Heart left ventricle (tissue), 13 donors: ENCODE measurements around the gene PREX1.

Experiments
- POLR2A ChIP-seq, 2 donors: fragments of 450-650 bp; IDR thresholded peaks; one replicate each; pipeline ENCODE4 v1.6.1; 2017; ENCODE audit warnings: antibody characterized with exemption in 2 of 2, mild to moderate bottlenecking in 2 of 2, moderate library complexity in 2 of 2
- TF ChIP-seq, protein P1 (sequence below), 12 donors: fragments of 200-600 bp; sonication (generic) in 4 of 12; IDR thresholded peaks; one replicate each; pipeline versions ENCODE4 v1.5.0 to v1.8.0; 2018 to 2022; ENCODE audit warnings: antibody characterized with exemption in 12 of 12, mild to moderate bottlenecking in 5 of 12
- donor health status: ischemic (EF 13 %, LVEDD 7.1; RV severe dilation, severe dysfunction).
- donor health status: DM: no; HTN: yes; CAD: no.
- donor health status: DM: no; HTN: no; CAD: no.
- donor health status: ischemic (EF 25% LVEDD 6.9; RV normal size, moderate dysfunction).
- donor health status: ischemic (EF 25% LVEDD 5.7; RV mildly dilated, moderate dysfunction).
- donor health status: ischemic (EF 35%, LVEDD 5.7; RV mildly dilated, moderate dysfunction).
- donor health status: nonischemic (EF 11% LVEDD 7.7; RV severe dilation, severe dysfunction).
- donor health status: DM: yes; HTN: yes; CAD: no.
- donor health status: PGD.
- donor health status: ischemic (EF 29% LVEDD 5.4; RV normal size, mild dysfunction).
- donor health status: nonischemic (EF 23%, LVEDD 6.1; RV moderate dilation, normal function).

DNA sequence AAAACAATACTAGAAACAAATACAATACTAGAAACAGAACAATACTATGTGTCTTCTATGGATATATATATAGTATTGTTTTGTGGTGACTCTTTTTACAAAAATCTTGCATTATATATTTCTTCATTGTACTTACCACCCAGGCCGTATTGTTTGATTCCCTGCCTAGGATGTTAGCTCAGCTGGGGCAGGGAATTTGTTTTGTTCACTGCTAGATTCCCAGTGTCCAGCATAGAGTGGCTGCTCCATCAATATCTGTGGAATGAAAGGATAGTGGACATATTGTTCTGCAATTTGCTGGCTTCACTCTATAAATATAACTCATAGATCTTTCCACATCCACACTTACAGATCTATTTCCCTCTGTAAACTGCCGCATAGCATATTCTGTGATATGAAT lies 21.5 kb upstream of the PREX1 start:
- TF ChIP-seq, protein P1, sequence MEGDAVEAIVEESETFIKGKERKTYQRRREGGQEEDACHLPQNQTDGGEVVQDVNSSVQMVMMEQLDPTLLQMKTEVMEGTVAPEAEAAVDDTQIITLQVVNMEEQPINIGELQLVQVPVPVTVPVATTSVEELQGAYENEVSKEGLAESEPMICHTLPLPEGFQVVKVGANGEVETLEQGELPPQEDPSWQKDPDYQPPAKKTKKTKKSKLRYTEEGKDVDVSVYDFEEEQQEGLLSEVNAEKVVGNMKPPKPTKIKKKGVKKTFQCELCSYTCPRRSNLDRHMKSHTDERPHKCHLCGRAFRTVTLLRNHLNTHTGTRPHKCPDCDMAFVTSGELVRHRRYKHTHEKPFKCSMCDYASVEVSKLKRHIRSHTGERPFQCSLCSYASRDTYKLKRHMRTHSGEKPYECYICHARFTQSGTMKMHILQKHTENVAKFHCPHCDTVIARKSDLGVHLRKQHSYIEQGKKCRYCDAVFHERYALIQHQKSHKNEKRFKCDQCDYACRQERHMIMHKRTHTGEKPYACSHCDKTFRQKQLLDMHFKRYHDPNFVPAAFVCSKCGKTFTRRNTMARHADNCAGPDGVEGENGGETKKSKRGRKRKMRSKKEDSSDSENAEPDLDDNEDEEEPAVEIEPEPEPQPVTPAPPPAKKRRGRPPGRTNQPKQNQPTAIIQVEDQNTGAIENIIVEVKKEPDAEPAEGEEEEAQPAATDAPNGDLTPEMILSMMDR (IDR thresholded peaks at IDR 0.05) = no peak
- TF ChIP-seq POLR2A (IDR thresholded peaks at IDR 0.05) = no peak
